ENCODE measurements around the gene OR52E6. TPM values are rescaled to one million over a fixed set of nuclear protein-coding genes. Genes with fewer than 3 reads are reported as not detected.

Gene OR52E6
- total and polyA plus RNA-seq, 9 donors = not detected

DNA sequence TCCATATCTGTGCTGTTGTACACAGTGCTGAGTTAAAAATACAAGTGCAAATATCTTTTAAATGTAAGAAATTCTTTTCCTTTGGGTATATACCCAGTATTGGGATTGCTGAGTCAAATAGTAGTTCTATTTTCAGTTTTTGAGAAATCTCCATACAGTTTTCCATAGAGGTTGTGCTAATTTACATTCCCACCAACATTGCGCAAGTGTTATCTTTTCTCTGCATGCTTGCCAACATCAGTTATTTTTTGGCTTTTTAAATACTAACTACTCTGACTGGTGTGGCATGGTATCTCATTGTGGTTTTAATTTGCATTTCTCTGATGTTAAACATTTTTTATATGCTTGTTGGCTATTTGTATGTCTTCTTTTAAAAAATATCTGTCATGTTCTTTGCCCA is 9.3 kb upstream of the OR52E6 start:
- TF ChIP-seq POLR2A (IDR thresholded peaks at IDR 0.05) (no peak), EP300 (IDR thresholded peaks at IDR 0.05) (no peak)
- TF ChIP-seq, protein P1, sequence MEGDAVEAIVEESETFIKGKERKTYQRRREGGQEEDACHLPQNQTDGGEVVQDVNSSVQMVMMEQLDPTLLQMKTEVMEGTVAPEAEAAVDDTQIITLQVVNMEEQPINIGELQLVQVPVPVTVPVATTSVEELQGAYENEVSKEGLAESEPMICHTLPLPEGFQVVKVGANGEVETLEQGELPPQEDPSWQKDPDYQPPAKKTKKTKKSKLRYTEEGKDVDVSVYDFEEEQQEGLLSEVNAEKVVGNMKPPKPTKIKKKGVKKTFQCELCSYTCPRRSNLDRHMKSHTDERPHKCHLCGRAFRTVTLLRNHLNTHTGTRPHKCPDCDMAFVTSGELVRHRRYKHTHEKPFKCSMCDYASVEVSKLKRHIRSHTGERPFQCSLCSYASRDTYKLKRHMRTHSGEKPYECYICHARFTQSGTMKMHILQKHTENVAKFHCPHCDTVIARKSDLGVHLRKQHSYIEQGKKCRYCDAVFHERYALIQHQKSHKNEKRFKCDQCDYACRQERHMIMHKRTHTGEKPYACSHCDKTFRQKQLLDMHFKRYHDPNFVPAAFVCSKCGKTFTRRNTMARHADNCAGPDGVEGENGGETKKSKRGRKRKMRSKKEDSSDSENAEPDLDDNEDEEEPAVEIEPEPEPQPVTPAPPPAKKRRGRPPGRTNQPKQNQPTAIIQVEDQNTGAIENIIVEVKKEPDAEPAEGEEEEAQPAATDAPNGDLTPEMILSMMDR (IDR thresholded peaks at IDR 0.05) = no peak
- no peaks in the 10 kb centered on the region for H3K4me1 ChIP-seq (ENCODE audit: insufficient read depth)
- no peaks in the 10 kb centered on the region for H3K27me3 ChIP-seq
- 79 to 92% (median 85%) methylated on average over 1 of the region's 1 CpG for WGBS, 3 donors
- H3K27ac ChIP-seq = no peak overlapping the region
- intact Hi-C loops (cut with DNase I) = no loop called here
- no peak overlapping the region for H3K4me3 ChIP-seq
- H3K36me3 ChIP-seq = no peaks in the 10 kb centered on the region
- no peaks in the 10 kb centered on the region for H3K9me3 ChIP-seq
- no peak for DNase-seq

DNA sequence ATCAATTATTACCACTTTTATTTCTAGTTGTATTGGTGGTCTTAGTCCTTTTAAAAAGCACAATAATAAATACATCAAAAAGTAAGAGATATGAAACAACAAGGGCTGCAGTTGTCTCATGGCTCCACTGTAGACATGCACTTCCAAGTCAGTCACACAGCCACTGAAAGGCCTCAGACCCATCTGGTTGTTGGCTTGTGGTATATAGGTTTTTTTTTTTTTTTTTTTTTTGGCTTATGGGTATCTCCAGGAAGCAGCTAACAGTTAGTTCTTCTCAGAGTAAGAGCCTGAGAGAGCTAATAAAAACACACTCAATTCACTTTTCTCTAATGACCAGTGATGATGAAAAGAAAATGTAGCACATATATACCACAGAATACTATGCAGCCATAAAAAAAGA is 6.0 kb upstream of the OR52E6 start:
- DNase-seq = no peak

DNA sequence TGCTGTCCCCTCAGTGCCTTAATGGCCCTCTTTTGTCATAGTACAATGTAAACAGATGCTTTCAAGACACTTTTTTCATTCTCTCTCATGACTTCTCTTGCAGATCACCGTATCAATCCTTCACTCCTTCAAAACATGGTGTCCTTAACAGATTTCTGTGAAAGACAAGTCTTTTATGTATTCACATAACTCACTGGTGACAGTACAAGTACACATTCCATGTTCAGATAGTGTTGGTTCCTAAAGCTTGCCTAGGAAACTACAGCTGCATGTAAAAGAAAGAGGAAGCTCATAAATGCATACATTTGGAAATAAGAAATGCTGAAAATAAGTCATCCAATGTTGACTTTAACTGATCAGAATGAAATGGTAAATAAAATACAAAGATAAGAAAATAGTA is 5.0 kb upstream of the OR52E6 start:
- TF ChIP-seq EP300 (IDR thresholded peaks at IDR 0.05) = no peak
- TF ChIP-seq POLR2A (IDR thresholded peaks at IDR 0.05) = no peak
- TF ChIP-seq, protein P1 (IDR thresholded peaks at IDR 0.05) = no peak
- H3K4me3 ChIP-seq = no peak overlapping the region
- 48 to 70% (median 59%) methylated on average over 1 of the region's 1 CpG for WGBS, 3 donors
- no peak for DNase-seq
- H3K27me3 ChIP-seq = no peaks in the 10 kb centered on the region
- H3K9me3 ChIP-seq = no peaks in the 10 kb centered on the region
- intact Hi-C loops (cut with DNase I) = no loop called here
- no peaks in the 10 kb centered on the region for H3K4me1 ChIP-seq (ENCODE audit: insufficient read depth)
- no peaks in the 10 kb centered on the region for H3K36me3 ChIP-seq
- no peak overlapping the region for H3K27ac ChIP-seq

More for the DNA sequence above, 6.0 kb upstream of the OR52E6 start:
- intact Hi-C loops (cut with DNase I) = no loop called here
- Histone ChIP-seq H3K9me3 (no peaks in the 10 kb centered on the region), H3K4me1 (ENCODE audit: insufficient read depth) (no peaks in the 10 kb centered on the region), H3K4me3 (no peak overlapping the region), H3K27ac (no peak overlapping the region), H3K27me3 (no peaks in the 10 kb centered on the region), H3K36me3 (no peaks in the 10 kb centered on the region)
- TF ChIP-seq EP300 (IDR thresholded peaks at IDR 0.05) (no peak), POLR2A (IDR thresholded peaks at IDR 0.05) (no peak)
- TF ChIP-seq, protein P1 (IDR thresholded peaks at IDR 0.05) = no peak

DNA sequence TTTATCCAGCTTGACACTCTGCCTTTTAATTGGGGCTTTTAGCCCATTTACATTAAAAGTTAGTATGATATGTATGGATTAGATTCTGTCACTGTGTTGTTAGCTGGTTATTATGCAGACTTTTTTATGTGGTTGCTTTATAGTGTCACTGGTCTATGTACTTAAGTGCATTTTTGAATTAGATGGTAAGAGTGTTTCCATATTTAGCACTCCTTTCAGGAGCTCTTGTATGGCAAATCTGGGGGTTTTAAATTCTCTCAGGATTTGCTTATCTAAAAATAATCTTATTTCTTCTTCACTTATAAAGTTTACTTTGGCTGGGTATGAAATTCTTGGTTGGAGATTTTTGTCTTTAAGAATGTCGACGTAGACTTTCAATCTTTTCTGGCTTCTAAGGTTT is 4.0 kb downstream of the OR52E6 start:
- no peak for DNase-seq
- intact Hi-C loops (cut with DNase I) = no loop called here
- H3K4me1 ChIP-seq (ENCODE audit: insufficient read depth) = no peaks in the 10 kb centered on the region
- no peaks in the 10 kb centered on the region for H3K27me3 ChIP-seq
- H3K27ac ChIP-seq = no peak overlapping the region
- no peak for TF ChIP-seq EP300 (IDR thresholded peaks at IDR 0.05)
- no peak for TF ChIP-seq POLR2A (IDR thresholded peaks at IDR 0.05)
- TF ChIP-seq, protein P1 (IDR thresholded peaks at IDR 0.05) = no peak
- WGBS, 3 donors = 92 to 98% (median 96%) methylated on average over 2 of the region's 2 CpGs
- H3K4me3 ChIP-seq = no peak overlapping the region
- no peaks in the 10 kb centered on the region for H3K36me3 ChIP-seq
- no peaks in the 10 kb centered on the region for H3K9me3 ChIP-seq

DNA sequence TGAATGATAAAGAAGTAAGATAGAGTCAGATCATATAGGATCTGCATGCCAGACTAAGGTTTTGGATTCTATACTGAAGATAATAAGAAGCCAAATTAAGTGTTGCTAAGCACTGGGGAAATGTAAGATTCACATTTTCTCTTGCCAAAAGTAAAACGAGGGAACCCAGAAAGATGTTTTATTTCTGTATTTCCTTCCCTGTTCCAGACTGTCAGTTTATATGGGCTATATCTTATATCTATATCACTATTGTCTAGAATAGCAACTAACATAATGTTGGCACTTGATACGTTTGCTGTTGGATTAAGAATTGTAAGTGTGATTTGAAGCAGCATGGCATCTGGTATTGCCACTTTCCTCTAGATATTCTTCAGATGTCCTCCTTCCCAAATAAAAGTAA is 8.3 kb downstream of the OR52E6 start:
- WGBS, 3 donors = 49 to 62% (median 49%) methylated on average over 2 of the region's 2 CpGs
- no peak for DNase-seq
- H3K36me3 ChIP-seq = no peaks in the 10 kb centered on the region
- TF ChIP-seq EP300 (IDR thresholded peaks at IDR 0.05) = no peak
- TF ChIP-seq, protein P1 (IDR thresholded peaks at IDR 0.05) = no peak
- no peak for TF ChIP-seq POLR2A (IDR thresholded peaks at IDR 0.05)
- H3K27ac ChIP-seq = no peak overlapping the region
- intact Hi-C loops (cut with DNase I) = no loop called here
- no peaks in the 10 kb centered on the region for H3K27me3 ChIP-seq
- H3K4me1 ChIP-seq (ENCODE audit: insufficient read depth) = no peaks in the 10 kb centered on the region
- no peaks in the 10 kb centered on the region for H3K9me3 ChIP-seq
- no peak overlapping the region for H3K4me3 ChIP-seq
